NB4 (cell line): Measurements from ENCODE around the gene DLX4.

ENCODE experiments used
- MAX ChIP-seq: IDR thresholded peaks from 2 replicates; pipeline ENCODE4 v1.6.1; 2011; ENCODE audit warnings: low read depth, low read length
- MYC ChIP-seq: IDR thresholded peaks from 2 replicates; pipeline ENCODE4 v1.6.1; 2011; ENCODE audit warnings: low read depth, low read length
- POLR2A ChIP-seq: IDR thresholded peaks from 2 replicates; pipeline ENCODE4 v1.6.1; 2011; ENCODE audit warnings: mild to moderate bottlenecking; ENCODE audit not compliant: insufficient read length; ENCODE audit errors: extremely low read depth
- TF ChIP-seq, protein P1 (sequence below): IDR thresholded peaks from one replicate; pipeline ENCODE4 v1.5.1; 2012; ENCODE audit warnings: low read depth, low read length

DNA sequence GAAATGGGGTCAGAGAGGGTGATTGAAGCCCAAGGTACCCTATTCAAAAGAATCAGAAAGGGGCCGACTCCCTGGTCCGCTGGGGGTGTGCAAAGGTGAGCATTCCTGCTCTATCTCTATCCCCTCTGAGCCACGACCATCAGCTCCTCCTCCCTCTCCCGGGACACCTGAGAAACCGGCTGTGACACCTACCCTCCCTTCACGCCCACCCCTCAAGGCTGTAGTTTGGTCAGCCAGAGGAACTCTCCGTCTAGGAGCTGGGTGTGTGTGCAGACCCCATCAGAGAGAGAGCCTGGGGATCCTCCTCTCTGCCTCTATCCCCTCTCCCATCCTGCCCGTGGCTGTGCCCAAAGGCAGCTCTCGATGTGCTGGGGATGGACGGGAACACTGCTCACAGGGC, 27.6 kb upstream of the DLX4 start:
- no peak for TF ChIP-seq MAX
- TF ChIP-seq, protein P1, sequence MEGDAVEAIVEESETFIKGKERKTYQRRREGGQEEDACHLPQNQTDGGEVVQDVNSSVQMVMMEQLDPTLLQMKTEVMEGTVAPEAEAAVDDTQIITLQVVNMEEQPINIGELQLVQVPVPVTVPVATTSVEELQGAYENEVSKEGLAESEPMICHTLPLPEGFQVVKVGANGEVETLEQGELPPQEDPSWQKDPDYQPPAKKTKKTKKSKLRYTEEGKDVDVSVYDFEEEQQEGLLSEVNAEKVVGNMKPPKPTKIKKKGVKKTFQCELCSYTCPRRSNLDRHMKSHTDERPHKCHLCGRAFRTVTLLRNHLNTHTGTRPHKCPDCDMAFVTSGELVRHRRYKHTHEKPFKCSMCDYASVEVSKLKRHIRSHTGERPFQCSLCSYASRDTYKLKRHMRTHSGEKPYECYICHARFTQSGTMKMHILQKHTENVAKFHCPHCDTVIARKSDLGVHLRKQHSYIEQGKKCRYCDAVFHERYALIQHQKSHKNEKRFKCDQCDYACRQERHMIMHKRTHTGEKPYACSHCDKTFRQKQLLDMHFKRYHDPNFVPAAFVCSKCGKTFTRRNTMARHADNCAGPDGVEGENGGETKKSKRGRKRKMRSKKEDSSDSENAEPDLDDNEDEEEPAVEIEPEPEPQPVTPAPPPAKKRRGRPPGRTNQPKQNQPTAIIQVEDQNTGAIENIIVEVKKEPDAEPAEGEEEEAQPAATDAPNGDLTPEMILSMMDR = no peak
- TF ChIP-seq POLR2A = no peak
- TF ChIP-seq MYC = no peak
